GM18868 (cell line): Measurements from ENCODE around the gene MYMX.

ENCODE experiments used
- ATAC-seq: cut with Tn5 transposase; IDR thresholded peaks from one replicate; pipeline ENCODE4 v1.9.1; 2021; ENCODE audit warnings: mild to moderate bottlenecking, moderate library complexity; ENCODE audit not compliant: unreplicated experiment

Gene MYMX

GRCh38 chr6:44262467-44263353 lies 46.0 kb downstream of the MYMX start:
- no peak for ATAC-seq

GRCh38 chr6:44263354-44264100 lies 46.8 kb downstream of the MYMX start:
- ATAC-seq = no peak

- ATAC-seq = peak; percentile 29
These were observed 47.7 kb downstream of the MYMX start for GRCh38 chr6:44264154-44265006.

GRCh38 chr6:44265007-44265721 lies 48.4 kb downstream of the MYMX start, which contains the start of gene NFKBIE:
Gene NFKBIE, minus strand, starts transcription at chr6:44265551. Its CDS starts 205 bp downstream, at chr6:44265346.
- peak; percentile 36 for ATAC-seq

- ATAC-seq = no peak
These were observed 49.1 kb downstream of the MYMX start for GRCh38 chr6:44265722-44266233.

- ATAC-seq = peak; percentile 27
These were observed 49.6 kb downstream of the MYMX start for GRCh38 chr6:44266347-44266746.

- ATAC-seq = no peak
These were observed 50.5 kb downstream of the MYMX start for GRCh38 chr6:44267252-44267651.
